UCSD-AML1 (cell line): ENCODE measurements around the gene TMEM205.
"Not testable (repeated sequence)": the region's sequence is repeated elsewhere in the genome, so short reads cannot be mapped to it uniquely, and the experiment has no call there.

Experiments used
- DNase-seq: peaks from one replicate; lab custom pipeline; 2025; ENCODE audit not compliant: unreplicated experiment; lab: John Stamatoyannopoulos, UW

Gene TMEM205

GRCh38 chr19:11373166-11373884 is 27.3 kb upstream of the TMEM205 start:
- DNase-seq = peak; percentile 27

- no peak for DNase-seq
Measured at GRCh38 chr19:11370744-11371143, 24.7 kb upstream of the TMEM205 start.

GRCh38 chr19:11367528-11367927 is 21.5 kb upstream of the TMEM205 start:
- no peak for DNase-seq

- DNase-seq = no peak
Measured at GRCh38 chr19:11365557-11366117, 19.6 kb upstream of the TMEM205 start.

- no peak for DNase-seq
Measured at GRCh38 chr19:11364935-11365334, 18.9 kb upstream of the TMEM205 start.

GRCh38 chr19:11364296-11364904 is 18.3 kb upstream of the TMEM205 start:
- no peak for DNase-seq

GRCh38 chr19:11363881-11364280 is 17.8 kb upstream of the TMEM205 start:
- DNase-seq = no peak

GRCh38 chr19:11361771-11362731 is 16.0 kb upstream of the TMEM205 start:
- no peak for DNase-seq

- DNase-seq = no peak
Measured at GRCh38 chr19:11361037-11361770, 15.1 kb upstream of the TMEM205 start.

GRCh38 chr19:11359421-11359820 is 13.4 kb upstream of the TMEM205 start:
- no peak for DNase-seq

- no peak for DNase-seq
Measured at GRCh38 chr19:11356676-11357550, 10.8 kb upstream of the TMEM205 start.

GRCh38 chr19:11356074-11356397 is 10.0 kb upstream of the TMEM205 start:
- DNase-seq = no peak

GRCh38 chr19:11355160-11356073 is 9.3 kb upstream of the TMEM205 start, which contains the start of gene PLPPR2:
PLPPR2 (plus strand) TSS chr19:11355432; CDS start chr19:11357674, 2,242 bp downstream.
- DNase-seq = peak; percentile 92

- not testable (repeated sequence) for DNase-seq
Measured at GRCh38 chr19:11354102-11354501, 8.0 kb upstream of the TMEM205 start.

- DNase-seq = no peak
Measured at GRCh38 chr19:11349171-11349570, 3.1 kb upstream of the TMEM205 start.

GRCh38 chr19:11347546-11348039 is 1.5 kb upstream of the TMEM205 start:
- DNase-seq = no peak

- DNase-seq = no peak
Measured at GRCh38 chr19:11345122-11345803, 805 bp downstream of the TMEM205 start.

GRCh38 chr19:11342429-11342828 is 3.6 kb downstream of the TMEM205 start:
- DNase-seq = no peak
